MM.1S (cell line): Measurements from ENCODE around the gene AQP1.

ENCODE experiments used
- DNase-seq: peaks from one replicate; pipeline ENCODE4 v3.0.0-alpha.2; 2015
- H2AFZ ChIP-seq: fragments of 300-600 bp; sonication (generic); 2 replicates; pipeline ENCODE4 v1.6.0; 2016; ENCODE audit warnings: antibody characterized with exemption, low read length
- H3F3A ChIP-seq: fragments of 300-600 bp; sonication (generic); 2 replicates; pipeline ENCODE4 v1.6.1; 2016; ENCODE audit warnings: mild to moderate bottlenecking, antibody characterized with exemption, low read length, moderate library complexity, mixed read lengths; ENCODE audit not compliant: insufficient read depth
- H3K27ac ChIP-seq: fragments of 300-600 bp; sonication (generic); 2 replicates; pipeline ENCODE4 v1.5.1; 2016; ENCODE audit warnings: mild to moderate bottlenecking, low read length
- H3K27me3 ChIP-seq: fragments of 300-600 bp; sonication (generic); replicated peaks from 2 replicates; pipeline ENCODE4 v1.6.0; 2016; ENCODE audit warnings: low read length; ENCODE audit not compliant: insufficient read depth
- H3K36me3 ChIP-seq: fragments of 300-600 bp; sonication (generic); replicated peaks from 2 replicates; pipeline ENCODE4 v1.6.1; 2016; ENCODE audit warnings: mild to moderate bottlenecking, low read length, mixed read lengths; ENCODE audit not compliant: insufficient read depth
- H3K4me1 ChIP-seq: fragments of 300-600 bp; sonication (generic); 2 replicates; pipeline ENCODE4 v1.6.1; 2016; ENCODE audit warnings: low read length, mixed read lengths
- H3K4me2 ChIP-seq: fragments of 300-600 bp; sonication (generic); 2 replicates; pipeline ENCODE4 v1.6.0; 2016; ENCODE audit warnings: low read depth, low read length
- H3K4me3 ChIP-seq: fragments of 300-600 bp; sonication (generic); 2 replicates; pipeline ENCODE4 v1.5.1; 2016; ENCODE audit warnings: low read length, mixed read lengths
- H3K79me2 ChIP-seq: fragments of 300-600 bp; sonication (generic); 2 replicates; pipeline ENCODE4 v1.6.1; 2016; ENCODE audit warnings: mixed run types, low read length, mixed read lengths
- H3K9ac ChIP-seq: fragments of 300-600 bp; sonication (generic); 2 replicates; pipeline ENCODE4 v1.6.1; 2016; ENCODE audit warnings: low read length, mixed read lengths
- H3K9me2 ChIP-seq: fragments of 300-600 bp; sonication (generic); replicated peaks from 2 replicates; pipeline ENCODE4 v1.6.1; 2016; ENCODE audit warnings: mild to moderate bottlenecking, low read length, mixed read lengths; ENCODE audit not compliant: insufficient read depth
- H3K9me3 ChIP-seq: fragments of 300-600 bp; sonication (generic); replicated peaks from 2 replicates; pipeline ENCODE4 v1.6.1; 2016; ENCODE audit warnings: mild to moderate bottlenecking, low read length, mixed read lengths; ENCODE audit not compliant: insufficient read depth
- H4K20me1 ChIP-seq: fragments of 300-600 bp; sonication (generic); 2 replicates; pipeline ENCODE4 v1.6.1; 2016; ENCODE audit warnings: mild to moderate bottlenecking, low read length, moderate library complexity, mixed read lengths; ENCODE audit not compliant: insufficient read depth
- EZH2 ChIP-seq: fragments of 300-600 bp; sonication (generic); optimal IDR thresholded peaks from 2 replicates; pipeline ENCODE3; 2017; ENCODE audit warnings: low read depth, mild to moderate bottlenecking, antibody characterized with exemption, low read length, mixed read lengths
- EZH2phosphoT487 ChIP-seq: fragments of 300-600 bp; sonication (generic); IDR thresholded peaks from 2 replicates; pipeline ENCODE4 v1.6.1; 2018; ENCODE audit warnings: antibody characterized with exemption, low read length
- TF ChIP-seq, protein P1 (sequence below): fragments of 300-600 bp; sonication (generic); IDR thresholded peaks from 2 replicates; pipeline ENCODE4 v1.5.1; 2016; ENCODE audit warnings: antibody characterized with exemption, low read length, mixed read lengths

AQP1 gene

GRCh38 chr7:30941582-30942323 lies 30.1 kb downstream of the AQP1 start:
- Histone ChIP-seq H3K79me2 (no peaks in the 10 kb centered on the region), H3F3A (no peaks in the 10 kb centered on the region), H3K27ac (no peak overlapping the region), H4K20me1 (no peaks in the 10 kb centered on the region), H2AFZ (no peak overlapping the region), H3K9ac (no peak overlapping the region), H3K9me2 (no peaks in the 10 kb centered on the region), H3K4me1 (no peaks in the 10 kb centered on the region), H3K4me2 (no peak overlapping the region), H3K9me3 (no peaks in the 10 kb centered on the region), H3K4me3 (no peak overlapping the region), H3K27me3 (no peaks in the 10 kb centered on the region), H3K36me3 (no peaks in the 10 kb centered on the region)
- DNase-seq = no peak
- TF ChIP-seq EZH2 = no peak
- no peak for TF ChIP-seq EZH2phosphoT487
- TF ChIP-seq, protein P1, sequence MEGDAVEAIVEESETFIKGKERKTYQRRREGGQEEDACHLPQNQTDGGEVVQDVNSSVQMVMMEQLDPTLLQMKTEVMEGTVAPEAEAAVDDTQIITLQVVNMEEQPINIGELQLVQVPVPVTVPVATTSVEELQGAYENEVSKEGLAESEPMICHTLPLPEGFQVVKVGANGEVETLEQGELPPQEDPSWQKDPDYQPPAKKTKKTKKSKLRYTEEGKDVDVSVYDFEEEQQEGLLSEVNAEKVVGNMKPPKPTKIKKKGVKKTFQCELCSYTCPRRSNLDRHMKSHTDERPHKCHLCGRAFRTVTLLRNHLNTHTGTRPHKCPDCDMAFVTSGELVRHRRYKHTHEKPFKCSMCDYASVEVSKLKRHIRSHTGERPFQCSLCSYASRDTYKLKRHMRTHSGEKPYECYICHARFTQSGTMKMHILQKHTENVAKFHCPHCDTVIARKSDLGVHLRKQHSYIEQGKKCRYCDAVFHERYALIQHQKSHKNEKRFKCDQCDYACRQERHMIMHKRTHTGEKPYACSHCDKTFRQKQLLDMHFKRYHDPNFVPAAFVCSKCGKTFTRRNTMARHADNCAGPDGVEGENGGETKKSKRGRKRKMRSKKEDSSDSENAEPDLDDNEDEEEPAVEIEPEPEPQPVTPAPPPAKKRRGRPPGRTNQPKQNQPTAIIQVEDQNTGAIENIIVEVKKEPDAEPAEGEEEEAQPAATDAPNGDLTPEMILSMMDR = no peak

- Histone ChIP-seq H2AFZ (no peak overlapping the region), H3F3A (no peaks in the 10 kb centered on the region), H3K27ac (no peak overlapping the region), H3K9me3 (no peaks in the 10 kb centered on the region), H3K9ac (no peak overlapping the region), H4K20me1 (no peaks in the 10 kb centered on the region), H3K9me2 (no peaks in the 10 kb centered on the region), H3K36me3 (no peaks in the 10 kb centered on the region), H3K79me2 (no peaks in the 10 kb centered on the region), H3K4me3 (no peak overlapping the region), H3K4me2 (no peak overlapping the region), H3K27me3 (no peaks in the 10 kb centered on the region), H3K4me1 (no peaks in the 10 kb centered on the region)
- TF ChIP-seq EZH2phosphoT487 (no peak), EZH2 (no peak)
- TF ChIP-seq, protein P1 = no peak
- no peak for DNase-seq
These were observed 38.5 kb downstream of the AQP1 start for GRCh38 chr7:30950197-30950596.

GRCh38 chr7:30954914-30955313 lies 43.3 kb downstream of the AQP1 start:
- H3K79me2 ChIP-seq = no peaks in the 10 kb centered on the region

More at GRCh38 chr7:30954914-30955313, 43.3 kb downstream of the AQP1 start:
- H3K4me3 ChIP-seq = no peak overlapping the region
- H3K4me1 ChIP-seq = no peaks in the 10 kb centered on the region
- H2AFZ ChIP-seq = no peak overlapping the region
- H3K4me2 ChIP-seq = no peak overlapping the region
- no peaks in the 10 kb centered on the region for H3K9me2 ChIP-seq
- no peaks in the 10 kb centered on the region for H3K9me3 ChIP-seq
- no peaks in the 10 kb centered on the region for H3F3A ChIP-seq
- TF ChIP-seq EZH2 (no peak), EZH2phosphoT487 (no peak)
- TF ChIP-seq, protein P1 = no peak
- DNase-seq = no peak
- no peaks in the 10 kb centered on the region for H4K20me1 ChIP-seq
- no peaks in the 10 kb centered on the region for H3K36me3 ChIP-seq
- H3K27me3 ChIP-seq = no peaks in the 10 kb centered on the region
- no peak overlapping the region for H3K9ac ChIP-seq
- H3K27ac ChIP-seq = no peak overlapping the region
